GM19468 (cell line): ENCODE measurements around the gene RBMS3.
"Not testable (repeated sequence)": the region's sequence is repeated elsewhere in the genome, so short reads cannot be mapped to it uniquely, and the experiment has no call there.

Source experiments
- ATAC-seq: cut with Tn5 transposase; IDR thresholded peaks from one replicate; pipeline ENCODE4 v1.9.1; 2021; ENCODE audit warnings: mild to moderate bottlenecking, moderate library complexity, moderate number of reproducible peaks; ENCODE audit not compliant: unreplicated experiment; ENCODE audit errors: extremely low read depth

The RBMS3 gene

GRCh38 chr3:29642393-29643033 lies 361.6 kb downstream of the RBMS3 start:
- ATAC-seq: no peak

- no peak for ATAC-seq
Observed at GRCh38 chr3:29643034-29643425, 362.2 kb downstream of the RBMS3 start.

- ATAC-seq: no peak
Observed at GRCh38 chr3:29644261-29644660, 363.4 kb downstream of the RBMS3 start.

GRCh38 chr3:29644956-29645636 lies 364.2 kb downstream of the RBMS3 start:
- ATAC-seq: no peak

- no peak for ATAC-seq
Observed at GRCh38 chr3:29646043-29646442, 365.2 kb downstream of the RBMS3 start.

DNA sequence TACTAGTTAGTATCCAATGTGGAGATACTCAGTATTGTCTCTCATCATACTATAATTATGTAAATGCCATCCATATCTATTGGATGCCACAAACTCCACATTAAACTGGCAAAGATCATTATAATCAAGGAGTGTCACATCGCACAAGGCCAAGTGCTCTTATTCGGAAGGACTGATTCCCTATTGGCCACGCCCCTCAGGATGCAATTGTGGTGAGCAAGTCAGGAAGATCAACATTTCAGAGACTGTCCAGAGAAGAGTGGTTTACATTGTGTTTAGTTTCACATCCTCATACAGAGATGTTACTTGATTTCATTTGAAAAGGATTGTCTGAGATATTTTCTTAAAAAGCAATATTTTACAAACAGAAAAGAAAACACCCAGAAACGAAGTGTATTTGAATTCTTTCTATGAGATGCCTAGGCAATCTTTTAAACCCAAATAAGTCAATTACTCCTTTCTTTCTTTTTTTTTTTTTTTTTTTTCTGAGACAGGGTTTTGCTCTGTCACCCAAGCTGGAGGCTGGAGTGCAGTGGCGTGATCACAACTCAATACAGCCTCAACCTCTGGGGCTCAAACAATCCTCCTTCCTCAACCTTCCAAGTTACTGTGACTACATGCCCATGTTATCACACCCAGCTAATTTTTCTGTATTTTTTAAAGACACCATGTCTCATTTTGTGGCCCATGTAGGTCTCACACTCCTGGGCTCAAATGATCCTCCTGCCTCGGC lies 369.1 kb downstream of the RBMS3 start:
- peak; percentile 62 for ATAC-seq

DNA sequence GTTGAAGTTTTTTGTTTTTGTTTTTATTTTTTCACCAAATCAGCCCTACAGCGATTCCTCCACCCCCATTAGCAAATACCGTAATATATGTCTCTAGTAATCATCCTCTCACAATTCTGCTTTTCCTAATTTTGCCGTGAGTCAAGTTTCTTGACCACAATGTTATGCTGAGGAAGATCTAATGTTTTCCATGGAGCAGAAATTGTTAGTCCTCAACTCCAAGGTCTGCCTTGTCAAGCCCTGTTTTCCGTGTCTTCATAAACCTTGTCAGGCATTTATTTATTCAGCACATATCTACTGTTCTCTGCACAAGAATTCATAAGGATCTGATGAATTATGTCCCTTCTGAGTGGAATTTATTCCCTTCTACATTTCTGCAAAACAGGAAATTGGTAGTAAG lies 372.8 kb downstream of the RBMS3 start:
- ATAC-seq: no peak

GRCh38 chr3:29655015-29655747 lies 374.3 kb downstream of the RBMS3 start:
- ATAC-seq: no peak

- no peak for ATAC-seq
Observed at GRCh38 chr3:29665688-29666087, 384.8 kb downstream of the RBMS3 start.

DNA sequence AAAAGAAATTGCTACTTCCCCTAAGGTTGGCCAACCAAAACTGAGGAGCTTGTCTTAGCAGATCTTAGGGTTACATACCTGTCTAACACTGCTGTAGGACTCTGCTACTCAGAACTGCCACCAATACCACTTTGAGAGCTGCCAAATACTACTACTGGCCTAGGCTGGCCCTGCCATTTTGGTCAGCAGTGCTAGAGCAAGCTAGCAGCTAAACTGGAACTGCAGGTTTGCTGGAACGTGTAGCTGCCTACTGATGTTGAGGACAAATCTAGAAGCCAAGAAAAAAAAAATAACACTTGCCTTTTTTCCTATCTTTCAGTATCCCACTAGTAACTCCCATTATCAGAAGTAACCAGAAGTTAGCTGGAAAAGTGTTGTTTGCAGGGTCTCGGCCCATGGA lies 387.4 kb downstream of the RBMS3 start:
- no peak for ATAC-seq

DNA sequence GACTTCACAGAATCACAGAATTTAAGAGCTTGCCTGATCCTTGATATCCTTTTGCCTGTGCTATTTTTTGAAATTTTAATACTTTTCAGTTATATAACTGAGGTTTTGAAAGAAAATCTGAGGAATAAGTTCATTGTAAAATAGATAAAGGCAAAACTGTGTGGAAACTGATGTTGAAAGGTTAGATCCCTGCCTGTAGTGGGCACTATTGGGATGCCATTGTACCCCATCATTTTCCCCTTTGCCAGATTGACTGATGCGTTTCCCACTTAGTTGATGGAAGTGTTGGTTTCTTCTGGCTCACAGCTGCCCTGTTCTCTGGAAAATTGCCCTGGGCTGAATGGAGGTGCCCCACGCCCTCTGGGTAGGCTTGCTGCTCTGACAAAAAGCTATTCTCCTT lies 387.9 kb downstream of the RBMS3 start:
- ATAC-seq: no peak

DNA sequence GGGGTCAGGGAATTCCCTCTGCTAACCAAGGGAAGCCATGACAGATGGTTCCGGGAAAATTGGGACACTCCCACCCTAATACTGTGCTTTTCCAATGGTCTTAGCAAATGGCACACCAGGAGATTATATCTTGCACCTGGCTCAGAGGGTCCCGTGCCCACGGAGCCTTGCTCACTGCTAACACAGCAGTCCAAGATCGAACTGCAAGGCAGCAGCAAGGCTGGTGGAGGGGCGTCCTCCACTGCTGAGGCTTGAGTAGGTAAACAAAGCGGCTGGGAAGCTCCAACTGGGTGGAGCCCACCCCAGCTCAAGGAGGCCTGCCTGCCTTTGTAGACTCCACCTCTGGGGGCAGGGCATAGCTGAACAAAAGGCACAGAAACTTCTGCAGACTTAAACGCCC lies 389.6 kb downstream of the RBMS3 start:
- not testable (repeated sequence) for ATAC-seq

DNA sequence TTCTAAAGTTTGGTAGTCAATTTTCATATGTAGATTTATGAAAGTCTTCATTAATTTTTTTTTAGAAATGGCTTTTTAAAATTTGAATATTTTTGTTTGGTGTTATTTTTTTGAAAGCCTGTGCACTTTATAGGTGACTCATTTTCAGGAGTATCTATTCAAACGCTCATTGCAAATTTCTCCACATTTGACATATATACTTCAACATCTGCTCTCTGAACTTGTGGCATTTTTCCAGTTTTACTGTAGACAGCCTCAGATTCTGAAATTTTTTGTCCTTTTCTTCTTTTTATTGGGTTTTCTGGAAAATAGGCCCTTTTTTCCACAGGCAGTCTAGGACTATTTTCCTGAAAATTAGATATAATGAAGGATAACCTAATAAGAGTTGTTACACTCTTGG lies 396.6 kb downstream of the RBMS3 start:
- no peak for ATAC-seq

- ATAC-seq: no peak
Observed at GRCh38 chr3:29679944-29680343, 399.1 kb downstream of the RBMS3 start.

DNA sequence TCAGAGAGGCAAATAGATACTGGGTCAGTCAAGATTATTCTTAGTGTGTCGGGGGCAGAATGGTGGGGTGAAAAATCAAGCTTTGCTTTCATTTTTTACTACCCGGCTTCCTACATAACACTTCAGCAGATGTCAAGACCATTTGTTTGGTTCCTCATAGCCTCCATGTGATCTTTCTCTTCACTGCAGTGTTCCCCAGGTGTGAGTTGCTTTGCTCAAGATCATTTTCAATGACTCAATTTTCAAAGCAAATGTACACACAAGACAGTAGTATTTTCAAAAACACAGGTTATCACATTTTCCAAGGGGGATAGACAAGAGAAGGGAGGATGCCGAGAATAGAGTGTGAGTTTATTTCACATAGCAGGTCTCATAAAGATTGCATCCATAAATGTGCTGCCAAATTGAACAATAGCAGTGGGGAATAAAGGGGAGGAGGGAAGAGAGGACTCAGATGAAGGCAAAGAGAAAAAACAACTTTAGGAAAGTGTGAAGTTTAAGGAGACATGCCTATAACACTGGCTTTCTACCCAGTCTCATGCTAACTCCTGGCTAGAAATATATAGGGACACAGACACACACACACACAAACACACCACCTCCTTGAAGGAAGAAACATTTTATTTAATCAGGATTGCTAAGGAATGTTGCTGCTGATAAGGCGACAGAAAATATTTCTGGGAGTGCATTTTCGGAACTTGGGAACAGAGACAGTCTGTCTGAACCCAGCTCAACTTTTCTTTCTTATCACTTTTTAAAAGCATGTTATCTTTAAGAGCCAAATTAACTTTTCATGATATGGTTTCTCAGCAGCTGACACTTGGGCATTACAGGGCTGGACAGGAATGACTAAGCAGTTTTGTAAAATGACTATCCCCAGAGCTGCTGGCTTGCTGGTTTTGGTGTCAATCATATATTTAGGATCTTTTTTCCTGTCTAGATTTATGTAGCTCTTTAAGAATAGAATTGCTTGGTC lies 402.4 kb downstream of the RBMS3 start:
- peak; percentile 19 for ATAC-seq

DNA sequence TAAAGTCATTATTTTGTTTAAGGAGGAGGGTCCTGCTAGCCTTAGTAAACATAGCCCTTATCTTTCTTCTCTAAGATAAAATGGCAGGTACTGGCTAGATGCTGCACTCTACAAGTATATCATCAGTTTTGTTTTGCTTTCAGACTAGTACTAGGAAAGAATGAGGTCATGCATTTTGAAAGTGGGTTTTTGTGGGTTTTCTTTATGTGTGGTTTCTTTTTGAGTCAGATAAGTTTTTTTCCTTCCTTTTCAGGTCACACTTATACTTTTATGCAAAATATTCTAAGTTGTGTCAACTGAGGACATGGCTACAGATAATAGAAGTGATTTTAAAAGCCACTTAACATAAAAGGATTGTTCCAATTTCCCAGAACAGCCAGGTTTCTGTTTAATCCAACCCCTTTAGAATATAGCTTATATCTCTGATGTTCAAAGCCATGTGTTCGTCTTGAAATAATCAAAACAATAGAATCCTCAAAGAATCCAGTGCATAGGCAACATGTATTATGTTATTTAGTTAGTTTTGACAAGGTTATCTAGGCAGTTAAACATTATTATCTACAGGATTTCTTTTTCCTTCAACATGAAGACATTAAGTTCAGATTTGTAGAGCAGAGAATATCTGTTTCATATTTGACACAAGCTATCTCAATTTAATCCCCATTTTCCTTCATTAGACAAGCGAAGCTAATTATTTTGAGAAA lies 406.2 kb downstream of the RBMS3 start:
- ATAC-seq: peak; percentile 99

GRCh38 chr3:29690686-29691353 lies 409.9 kb downstream of the RBMS3 start:
- ATAC-seq: no peak

DNA sequence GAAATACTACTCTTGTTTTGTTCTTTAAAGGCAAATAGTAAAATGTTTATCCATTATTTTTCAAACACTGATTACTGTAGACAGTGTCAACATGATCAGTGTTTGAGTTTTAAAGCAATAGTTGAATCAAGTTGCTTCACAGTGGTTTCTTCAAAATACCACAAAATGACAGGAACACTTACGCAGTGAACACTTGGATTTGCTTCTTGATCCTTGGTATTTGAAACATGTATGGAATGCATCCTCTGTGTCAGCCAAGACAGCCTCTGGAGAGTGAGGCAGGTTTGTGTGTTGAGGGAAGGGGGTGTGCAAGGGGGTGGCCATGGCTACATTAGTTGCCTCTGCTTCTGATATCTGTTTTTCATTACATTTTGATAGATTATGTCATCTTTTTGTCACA lies 413.0 kb downstream of the RBMS3 start:
- no peak for ATAC-seq

DNA sequence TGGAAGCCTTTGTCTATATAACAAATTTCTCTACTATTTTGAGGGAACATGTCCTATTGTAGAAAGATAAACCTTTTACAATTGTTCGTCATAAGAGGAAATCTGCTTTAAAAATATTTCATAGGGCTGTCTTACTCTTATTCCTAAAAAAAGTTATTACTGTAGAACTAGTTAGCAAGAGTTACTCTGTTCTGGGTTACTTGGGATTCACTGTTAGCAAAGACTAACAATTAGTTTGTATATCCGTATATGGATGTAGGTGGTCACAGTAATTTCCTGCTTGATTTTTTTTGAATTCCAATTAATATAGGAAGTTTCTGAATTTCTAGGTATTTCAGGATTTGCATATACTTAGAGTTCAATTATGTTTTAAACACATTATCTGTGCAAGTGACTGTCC lies 413.5 kb downstream of the RBMS3 start:
- no peak for ATAC-seq
